Epithelial cell of esophagus (primary cell): ENCODE measurements around the gene PTPRU.

Experiments used
- DNase-seq: peaks from one replicate; pipeline ENCODE4 v3.0.0; 2010; ENCODE audit warnings: low read depth
- H3K4me3 ChIP-seq: 2 replicates; pipeline ENCODE4 v1.5.1; 2011; ENCODE audit warnings: mild to moderate bottlenecking, low read length, control low read depth
- CTCF ChIP-seq: IDR thresholded peaks from 2 replicates; pipeline ENCODE4 v1.5.1; 2011; ENCODE audit warnings: low read depth, mild to moderate bottlenecking, low read length, control low read depth, inconsistent platforms; ENCODE audit not compliant: insufficient read depth; ENCODE audit errors: missing control alignments

PTPRU gene

GRCh38 chr1:29342983-29343382 lies 106.7 kb downstream of the PTPRU start:
- H3K4me3 ChIP-seq: no peak overlapping the region
- DNase-seq: no peak
- TF ChIP-seq CTCF: no peak

DNA sequence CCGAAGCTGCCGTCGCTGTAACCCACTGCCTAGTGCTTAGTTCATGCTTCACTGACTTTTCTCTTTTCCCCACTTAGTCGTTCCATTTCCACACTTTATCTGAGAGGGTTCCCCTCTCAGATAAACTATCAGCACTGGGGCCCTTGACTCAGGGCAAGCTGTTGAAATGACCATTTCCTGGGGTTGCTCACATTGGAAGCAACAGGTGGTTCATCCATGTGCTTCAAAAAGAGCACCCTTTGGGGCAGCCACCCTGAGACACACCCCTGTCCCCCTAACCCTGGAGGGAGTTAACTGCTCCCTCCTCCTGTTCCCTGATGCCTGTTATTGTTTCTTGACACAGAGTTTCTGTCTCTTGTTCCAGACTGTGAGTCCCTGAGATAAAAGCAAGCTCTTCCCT lies 107.2 kb downstream of the PTPRU start:
- TF ChIP-seq CTCF: no peak
- no peak for DNase-seq
- no peak overlapping the region for H3K4me3 ChIP-seq

- no peak for DNase-seq
- TF ChIP-seq CTCF: no peak
- no peak overlapping the region for H3K4me3 ChIP-seq
Measured at GRCh38 chr1:29343908-29344307, 107.6 kb downstream of the PTPRU start.

- DNase-seq: no peak
- H3K4me3 ChIP-seq: no peak overlapping the region
- TF ChIP-seq CTCF: no peak
Measured at GRCh38 chr1:29344336-29344735, 108.0 kb downstream of the PTPRU start.

- TF ChIP-seq CTCF: no peak
- no peak for DNase-seq
- no peak overlapping the region for H3K4me3 ChIP-seq
Measured at GRCh38 chr1:29346576-29346975, 110.3 kb downstream of the PTPRU start.

DNA sequence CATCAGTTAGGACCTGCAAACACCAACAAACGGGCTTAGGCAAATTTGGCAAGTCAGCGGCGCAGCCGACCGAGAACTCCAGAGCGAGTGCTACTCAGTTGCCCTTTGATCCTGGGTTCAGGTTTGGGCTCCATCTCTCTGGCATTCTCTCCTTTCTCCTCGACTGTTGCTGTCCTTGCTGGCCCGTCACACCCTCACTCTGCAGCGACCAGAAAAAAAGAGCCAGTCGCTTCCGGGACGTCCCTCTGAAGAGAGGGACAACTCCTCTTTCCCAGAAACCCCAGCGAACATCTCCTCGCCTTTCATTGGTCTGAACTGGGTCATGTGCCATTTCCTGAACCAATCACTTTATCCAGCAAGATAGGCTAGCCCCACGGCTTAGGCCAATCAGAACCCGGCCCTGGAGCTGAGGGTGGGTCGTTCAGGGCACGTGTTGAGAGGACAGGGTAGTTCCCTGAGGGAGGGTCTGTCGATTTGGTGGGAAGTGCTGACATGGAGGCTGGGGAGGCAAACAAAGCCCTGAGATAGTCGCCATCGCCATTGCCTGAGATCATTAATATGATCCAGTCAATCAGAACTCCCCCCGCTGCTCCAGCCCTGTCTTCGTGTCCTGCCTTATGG lies 113.7 kb downstream of the PTPRU start:
- TF ChIP-seq CTCF: no peak
- H3K4me3 ChIP-seq: no peak overlapping the region
- DNase-seq: no peak

DNA sequence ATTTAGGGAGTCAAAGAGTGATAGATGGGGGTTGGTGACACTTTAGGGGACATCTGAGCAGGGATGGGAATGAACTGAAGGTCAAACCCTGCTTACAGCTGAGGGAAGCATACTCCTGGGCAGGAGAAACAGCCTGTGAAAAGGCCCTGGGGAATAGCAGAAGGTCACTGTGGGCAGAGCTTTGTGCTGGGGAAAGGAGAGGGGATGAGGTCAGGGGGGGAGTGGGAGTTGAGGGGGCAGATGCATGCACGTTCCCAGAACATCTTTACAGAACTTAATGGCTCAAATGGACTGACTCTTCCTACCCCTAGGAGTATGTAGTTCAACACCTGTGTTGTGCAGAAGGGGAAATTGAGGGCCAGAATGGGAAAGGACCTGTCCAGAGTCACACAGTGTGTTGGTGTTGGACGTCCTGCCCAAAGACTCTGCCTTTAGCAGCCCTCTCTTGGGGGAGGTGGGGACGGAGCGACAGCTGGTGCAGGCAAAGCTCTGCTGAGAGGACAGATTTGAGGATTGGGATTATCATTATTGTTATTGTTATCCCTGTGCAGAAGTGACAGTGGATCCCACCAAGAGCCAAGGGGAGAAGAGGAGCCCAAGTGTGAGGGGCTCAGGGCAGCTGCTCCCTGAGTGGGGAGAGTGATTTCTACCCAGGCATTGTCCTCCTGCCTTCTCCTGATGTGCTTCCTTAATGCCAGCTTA lies 116.5 kb downstream of the PTPRU start:
- no peak overlapping the region for H3K4me3 ChIP-seq
- no peak for DNase-seq
- TF ChIP-seq CTCF: no peak
